Activated CD8-positive, alpha-beta T cell treated with anti-CD3 and anti-CD28 coated beads, Interleukin-2, amount 10 ng/mL, durations not matched to agents 7 days and 5 days (primary cell): ENCODE measurements around the gene ASPN. TPM values are rescaled to one million over a fixed set of nuclear protein-coding genes. Genes with fewer than 3 reads are reported as not detected.

Experiments
- microRNA-seq: library from miRNA; unstranded; fragments of <30 nt; microRNA quantifications from one replicate; pipeline ENCODE4 v1.2.0, GENCODE V29; 2022
- total RNA-seq, 2 experiments: library from RNA; stranded (reverse); gene quantifications; one replicate each; pipeline ENCODE4 v1.2.3, GENCODE V29; 2021

ASPN gene
- total RNA-seq, 2 experiments from 2014 or later: not detected

Small RNAs within 50 kb of the gene (microRNA-seq; reads per million reads assigned to microRNA genes)
- not detected for gene MIR4670

Other genes with a start within 250 kb of the ASPN start
- gene IARS1, start 188.8 kb downstream of the ASPN start, total RNA-seq: 100 to 1,000 TPM; 138 to 141 TPM
- 10 to 100 TPM; 51.7 to 55.3 TPM for gene NOL8, start 157.2 kb downstream of the ASPN start, total RNA-seq
- gene CENPP, start 156.6 kb downstream of the ASPN start, total RNA-seq: 10 to 100 TPM; 26.4 to 29.1 TPM
- not detected for gene OGN, start 77.9 kb downstream of the ASPN start, total RNA-seq
- not detected for gene OMD, start 58.0 kb downstream of the ASPN start, total RNA-seq
- not detected for gene ECM2, start 53.5 kb upstream of the ASPN start, total RNA-seq
- gene IPPK, start 187.6 kb upstream of the ASPN start, total RNA-seq: 1 to 10 TPM; 8.7 to 9.7 TPM